Activated T-helper 17 cell treated with anti-CD3 and anti-CD28 coated beads, Interleukin-2, amount 50 U/mL, for 72 hours (primary cell): ENCODE measurements around the gene CYP2A6. TPM values are rescaled to one million over a fixed set of nuclear protein-coding genes. Genes with fewer than 3 reads are reported as not detected.
"Not testable (repeated sequence)": the region's sequence is repeated elsewhere in the genome, so short reads cannot be mapped to it uniquely, and the experiment has no call there.

Experiments
- ATAC-seq: fragments of 150-1000 bp; cut with Tn5 transposase; replicated peaks from 2 replicates; pipeline ENCODE4 v1.10.0; 2021; ENCODE audit warnings: mild to moderate bottlenecking, moderate library complexity
- H3K27ac Mint-ChIP-seq: one replicate; pipeline ENCODE4 v1.8.0; 2022; ENCODE audit warnings: mixed read lengths
- H3K27me3 Mint-ChIP-seq: one replicate; pipeline ENCODE4 v1.8.0; 2022; ENCODE audit warnings: mixed read lengths
- H3K36me3 Mint-ChIP-seq: one replicate; pipeline ENCODE4 v1.8.0; 2022; ENCODE audit warnings: low read depth, mild to moderate bottlenecking, mixed read lengths
- H3K4me1 Mint-ChIP-seq: one replicate; pipeline ENCODE4 v1.8.0; 2022; ENCODE audit warnings: mixed read lengths
- H3K4me3 Mint-ChIP-seq: one replicate; pipeline ENCODE4 v1.8.0; 2022; ENCODE audit warnings: mild to moderate bottlenecking, mixed read lengths
- H3K9me3 Mint-ChIP-seq: one replicate; pipeline ENCODE4 v1.8.0; 2022; ENCODE audit warnings: mixed read lengths
- total RNA-seq, 2 donors: library from RNA; stranded (reverse); gene quantifications; one replicate each; pipeline ENCODE4 v1.2.3, GENCODE V29; 2022

The CYP2A6 gene
- total RNA-seq, 2 donors from 2014 or later = not detected

DNA sequence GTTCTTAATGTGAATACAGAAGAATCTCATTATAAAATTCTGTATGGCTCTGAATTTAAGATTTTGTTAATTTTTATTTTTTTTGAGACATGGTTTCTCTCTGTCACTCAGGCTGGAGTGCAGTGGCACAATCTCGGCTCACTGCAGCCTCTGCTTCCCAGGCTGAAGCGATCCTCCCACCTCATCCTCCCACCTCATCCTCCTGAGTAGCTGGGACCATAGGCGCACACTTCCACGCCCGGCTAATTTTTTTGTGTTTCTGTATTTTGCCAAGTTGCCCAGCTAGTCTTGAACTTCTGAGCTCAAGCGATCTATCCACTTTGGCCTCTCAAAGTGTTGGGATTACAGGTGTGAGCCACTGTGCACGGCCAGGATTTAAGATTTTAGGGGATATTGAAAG lies 17.5 kb upstream of the CYP2A6 start:
- Mint-ChIP-seq H3K27ac (no peak overlapping the region), H3K9me3 (no peaks in the 10 kb centered on the region), H3K4me1 (no peaks in the 10 kb centered on the region), H3K4me3 (no peak overlapping the region), H3K27me3 (peaks cover 9% of the 10 kb centered on the region), H3K36me3 (no peaks in the 10 kb centered on the region)
- ATAC-seq = no peak

- H3K36me3 Mint-ChIP-seq, H3K27me3 Mint-ChIP-seq, H3K4me3 Mint-ChIP-seq, ATAC-seq, H3K27ac Mint-ChIP-seq, H3K9me3 Mint-ChIP-seq, H3K4me1 Mint-ChIP-seq: not testable (repeated sequence)
These were observed 14.7 kb upstream of the CYP2A6 start for GRCh38 chr19:40864739-40865496.

- no peak for ATAC-seq
- Mint-ChIP-seq H3K9me3 (no peaks in the 10 kb centered on the region), H3K36me3 (no peaks in the 10 kb centered on the region), H3K27ac (no peak overlapping the region), H3K4me3 (no peak overlapping the region), H3K27me3 (peaks cover 7% of the 10 kb centered on the region), H3K4me1 (no peaks in the 10 kb centered on the region)
These were observed 12.5 kb upstream of the CYP2A6 start for GRCh38 chr19:40862785-40863184.

DNA sequence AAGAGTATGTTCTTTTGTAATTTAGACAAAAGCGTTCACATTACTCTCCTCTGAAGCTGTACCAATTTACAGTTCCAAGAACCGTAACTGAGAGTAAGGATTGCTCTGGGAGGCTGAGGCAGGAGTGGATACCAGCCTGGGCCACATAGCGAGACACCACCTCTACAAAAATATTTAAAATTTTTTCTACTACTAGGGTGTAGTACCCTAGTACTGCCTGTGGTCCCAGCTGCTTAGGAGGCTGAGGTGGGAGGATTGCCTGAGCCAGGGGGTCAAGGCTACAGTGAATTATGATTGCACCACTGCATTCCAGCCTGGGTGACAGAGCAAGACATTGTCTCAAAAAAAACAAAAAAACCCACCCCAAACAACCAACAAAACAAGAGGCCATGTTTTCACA lies 12.1 kb upstream of the CYP2A6 start:
- no peak overlapping the region for H3K27ac Mint-ChIP-seq
- H3K4me3 Mint-ChIP-seq = no peak overlapping the region
- H3K9me3 Mint-ChIP-seq = no peaks in the 10 kb centered on the region
- no peaks in the 10 kb centered on the region for H3K4me1 Mint-ChIP-seq
- no peaks in the 10 kb centered on the region for H3K36me3 Mint-ChIP-seq
- H3K27me3 Mint-ChIP-seq = peaks cover 7% of the 10 kb centered on the region
- no peak for ATAC-seq

DNA sequence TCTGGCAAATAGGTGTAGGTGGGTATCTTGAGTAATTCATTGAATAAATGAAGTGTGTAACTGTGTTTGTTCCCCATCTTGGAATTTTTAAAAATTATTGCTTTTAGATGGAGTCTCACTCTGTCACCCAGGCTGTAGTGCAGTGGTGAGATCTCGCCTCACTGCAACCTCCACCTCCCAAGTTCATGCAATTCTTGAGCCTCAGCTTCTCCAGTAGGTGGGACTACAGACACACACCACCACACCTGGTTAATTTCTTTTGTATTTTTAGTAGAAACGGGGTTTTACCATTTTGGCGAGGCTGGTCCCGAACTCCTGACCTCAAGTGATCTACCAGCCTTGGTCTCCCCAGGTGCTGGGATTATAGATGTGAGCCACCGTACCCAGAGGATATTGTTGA lies 7.9 kb upstream of the CYP2A6 start:
- no peaks in the 10 kb centered on the region for H3K9me3 Mint-ChIP-seq
- peaks cover 3% of the 10 kb centered on the region for H3K27me3 Mint-ChIP-seq
- no peak for ATAC-seq
- no peaks in the 10 kb centered on the region for H3K4me1 Mint-ChIP-seq
- H3K36me3 Mint-ChIP-seq = no peaks in the 10 kb centered on the region
- no peak overlapping the region for H3K27ac Mint-ChIP-seq
- H3K4me3 Mint-ChIP-seq = no peak overlapping the region

GRCh38 chr19:40852467-40853152 lies 2.4 kb upstream of the CYP2A6 start:
- H3K9me3 Mint-ChIP-seq, H3K4me1 Mint-ChIP-seq, H3K27ac Mint-ChIP-seq, H3K4me3 Mint-ChIP-seq, H3K36me3 Mint-ChIP-seq, ATAC-seq: not testable (repeated sequence)
- H3K27me3 Mint-ChIP-seq = peaks cover 16% of the 10 kb centered on the region

DNA sequence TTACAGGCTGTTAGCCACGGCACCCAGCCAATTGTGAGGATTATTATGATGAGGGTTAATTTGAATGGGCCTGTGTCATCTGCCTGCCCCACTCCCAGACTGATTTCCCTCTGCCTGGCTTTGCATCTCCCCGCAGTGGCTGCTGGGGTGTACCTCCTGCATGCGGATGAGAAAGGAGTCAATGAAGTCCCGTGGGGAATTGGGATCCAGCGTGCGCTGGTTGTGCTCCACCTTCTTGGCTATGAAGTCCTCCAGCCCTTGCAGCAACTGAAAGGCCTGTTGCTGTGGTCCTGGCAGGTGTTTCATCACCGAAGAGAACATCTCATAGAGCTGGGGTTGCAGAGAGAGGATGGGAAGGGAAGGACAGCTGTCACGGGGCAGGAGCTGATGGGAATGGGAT lies 3.5 kb downstream of the CYP2A6 start:
- not testable (repeated sequence) for H3K27ac Mint-ChIP-seq, ATAC-seq, H3K36me3 Mint-ChIP-seq, H3K9me3 Mint-ChIP-seq, H3K4me3 Mint-ChIP-seq
- peaks cover 25% of the 10 kb centered on the region for H3K4me1 Mint-ChIP-seq
- H3K27me3 Mint-ChIP-seq = peaks cover 19% of the 10 kb centered on the region

- H3K4me3 Mint-ChIP-seq = peak overlapping the region; percentile 73
- H3K27me3 Mint-ChIP-seq = not testable (repeated sequence)
These were observed 6.6 kb downstream of the CYP2A6 start for GRCh38 chr19:40843653-40844052.

GRCh38 chr19:40842997-40843652 lies 7.1 kb downstream of the CYP2A6 start:
- not testable (repeated sequence) for ATAC-seq, H3K9me3 Mint-ChIP-seq, H3K27me3 Mint-ChIP-seq, H3K36me3 Mint-ChIP-seq
- Mint-ChIP-seq H3K27ac (peak overlapping the region; percentile 84), H3K4me1 (peaks cover 17% of the 10 kb centered on the region), H3K4me3 (peak overlapping the region; percentile 73)

More at GRCh38 chr19:40843653-40844052, 6.6 kb downstream of the CYP2A6 start:
- H3K27ac Mint-ChIP-seq = peak overlapping the region; percentile 84
- peaks cover 17% of the 10 kb centered on the region for H3K4me1 Mint-ChIP-seq
- not testable (repeated sequence) for H3K9me3 Mint-ChIP-seq, H3K36me3 Mint-ChIP-seq
- peak; percentile 100 for ATAC-seq

DNA sequence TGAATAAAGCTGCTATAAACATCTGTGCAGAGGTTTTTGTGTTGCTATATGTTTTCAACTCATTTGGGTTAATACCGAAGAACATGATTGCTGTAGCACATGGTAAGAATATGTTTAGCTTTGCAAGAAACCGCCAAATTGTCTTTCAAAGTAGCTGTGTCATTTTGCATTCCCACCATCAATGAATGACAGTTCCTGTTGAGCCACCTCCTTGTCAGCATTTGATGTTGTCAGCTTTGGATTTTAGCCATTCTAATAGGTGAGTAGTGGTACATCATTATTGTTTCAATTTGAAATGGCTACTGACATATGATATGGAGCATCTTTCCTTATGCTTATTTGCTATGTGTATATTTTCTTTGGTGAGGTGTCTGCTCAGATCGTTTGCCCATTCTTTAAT lies 8.2 kb downstream of the CYP2A6 start:
- not testable (repeated sequence) for ATAC-seq, H3K27ac Mint-ChIP-seq, H3K4me3 Mint-ChIP-seq, H3K9me3 Mint-ChIP-seq, H3K36me3 Mint-ChIP-seq, H3K27me3 Mint-ChIP-seq
- H3K4me1 Mint-ChIP-seq = peaks cover 17% of the 10 kb centered on the region

GRCh38 chr19:40838477-40838876 lies 11.8 kb downstream of the CYP2A6 start:
- H3K4me3 Mint-ChIP-seq, H3K36me3 Mint-ChIP-seq, ATAC-seq, H3K4me1 Mint-ChIP-seq, H3K27me3 Mint-ChIP-seq, H3K27ac Mint-ChIP-seq, H3K9me3 Mint-ChIP-seq: not testable (repeated sequence)

DNA sequence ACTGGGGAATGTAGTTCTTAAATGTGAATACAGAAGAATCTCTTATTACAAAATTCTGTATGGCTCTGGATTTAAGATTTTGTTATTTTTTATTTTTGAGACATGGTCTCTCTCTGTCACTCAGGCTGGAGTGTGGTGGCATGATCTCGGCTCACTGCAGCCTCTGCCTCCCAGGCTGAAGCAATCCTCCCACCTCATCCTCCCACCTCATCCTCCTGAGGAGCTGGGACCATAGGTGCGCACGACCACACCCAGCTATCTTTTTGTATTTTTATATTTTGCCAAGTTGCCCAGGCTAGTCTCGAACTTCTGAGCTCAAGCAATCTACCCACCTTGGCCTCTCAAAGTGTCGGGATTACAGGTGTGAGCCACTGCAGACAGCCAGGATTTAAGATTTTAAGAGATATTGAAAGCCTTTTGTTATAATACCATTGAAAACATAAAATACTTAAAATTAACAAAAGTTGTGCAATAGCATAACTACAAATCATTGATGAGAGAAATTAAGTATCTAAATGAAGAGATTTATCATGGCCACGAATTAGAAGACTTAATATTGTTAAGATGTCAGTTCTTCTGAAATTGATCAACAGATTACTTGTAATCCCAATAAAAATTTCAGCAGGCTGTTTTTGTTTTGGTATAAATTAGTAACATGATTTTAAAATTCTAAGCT lies 13.4 kb downstream of the CYP2A6 start:
- Mint-ChIP-seq H3K9me3 (no peaks in the 10 kb centered on the region), H3K4me1 (no peaks in the 10 kb centered on the region), H3K27me3 (no peaks in the 10 kb centered on the region), H3K36me3 (no peaks in the 10 kb centered on the region), H3K27ac (no peak overlapping the region), H3K4me3 (no peak overlapping the region)
- ATAC-seq = no peak

GRCh38 chr19:40833728-40834533 lies 16.3 kb downstream of the CYP2A6 start:
- not testable (repeated sequence) for H3K4me1 Mint-ChIP-seq, H3K4me3 Mint-ChIP-seq, H3K36me3 Mint-ChIP-seq, ATAC-seq, H3K27me3 Mint-ChIP-seq, H3K27ac Mint-ChIP-seq, H3K9me3 Mint-ChIP-seq

DNA sequence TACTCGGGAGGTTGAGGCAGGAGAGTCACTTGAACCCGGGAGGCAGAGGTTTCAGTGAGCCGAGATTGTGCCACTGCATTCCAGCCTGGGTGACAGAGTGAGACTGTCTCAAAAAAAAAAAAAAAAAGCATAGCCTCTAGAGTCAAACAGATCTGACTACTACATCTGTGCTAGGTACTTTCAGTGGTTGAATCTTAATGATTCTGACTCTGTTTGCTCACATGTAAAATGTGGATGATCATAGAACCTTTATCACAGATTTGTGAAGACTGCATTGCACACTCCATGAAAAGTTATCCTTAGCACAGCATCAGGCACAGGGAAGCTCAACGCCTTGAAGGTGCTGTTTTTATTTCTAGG lies 17.8 kb downstream of the CYP2A6 start:
- not testable (repeated sequence) for H3K27me3 Mint-ChIP-seq, H3K4me1 Mint-ChIP-seq, H3K27ac Mint-ChIP-seq, H3K4me3 Mint-ChIP-seq, ATAC-seq, H3K36me3 Mint-ChIP-seq, H3K9me3 Mint-ChIP-seq
